ENCODE results near the gene ADAMTS8. TPM values are rescaled to one million over a fixed set of nuclear protein-coding genes. Genes with fewer than 3 reads are reported as not detected.

The ADAMTS8 gene
- total RNA-seq, 3 donors from 2014 or later = 0.08 TPM; not detected in 2

- Mint-ChIP-seq H3K4me3 (no peak overlapping the region), H3K36me3 (ENCODE audit: insufficient read depth) (no peaks in the 10 kb centered on the region), H3K9me3 (no peaks in the 10 kb centered on the region), H3K27me3 (ENCODE audit: low read depth) (no peaks in the 10 kb centered on the region), H3K4me1 (ENCODE audit: low read depth) (peaks cover 24% of the 10 kb centered on the region)
- no peak for ATAC-seq
- DNase-seq = no peak
These were observed 38.2 kb downstream of the ADAMTS8 start for GRCh38 chr11:130390071-130390758.

GRCh38 chr11:130389335-130389935 lies 39.0 kb downstream of the ADAMTS8 start:
- DNase-seq = no peak
- Mint-ChIP-seq H3K9me3 (no peaks in the 10 kb centered on the region), H3K27me3 (ENCODE audit: low read depth) (no peaks in the 10 kb centered on the region), H3K4me1 (ENCODE audit: low read depth) (peaks cover 24% of the 10 kb centered on the region), H3K4me3 (peak overlapping the region; percentile 70), H3K36me3 (ENCODE audit: insufficient read depth) (no peaks in the 10 kb centered on the region)
- ATAC-seq = no peak

- peaks cover 24% of the 10 kb centered on the region for H3K4me1 Mint-ChIP-seq (ENCODE audit: low read depth)
- H3K4me3 Mint-ChIP-seq = peak overlapping the region; percentile 70
- DNase-seq (no peak), ATAC-seq (peak; percentile 59 to 60)
- H3K9me3 Mint-ChIP-seq = no peaks in the 10 kb centered on the region
- H3K27me3 Mint-ChIP-seq (ENCODE audit: low read depth) = no peaks in the 10 kb centered on the region
- H3K36me3 Mint-ChIP-seq (ENCODE audit: insufficient read depth) = no peaks in the 10 kb centered on the region
These were observed 39.7 kb downstream of the ADAMTS8 start for GRCh38 chr11:130388607-130389205.

- Mint-ChIP-seq H3K36me3 (ENCODE audit: insufficient read depth) (no peaks in the 10 kb centered on the region), H3K27me3 (ENCODE audit: low read depth) (no peaks in the 10 kb centered on the region), H3K9me3 (no peaks in the 10 kb centered on the region), H3K4me3 (no peak overlapping the region), H3K4me1 (ENCODE audit: low read depth) (peaks cover 21% of the 10 kb centered on the region)
- DNase-seq = no peak
- no peak for ATAC-seq
These were observed 42.4 kb downstream of the ADAMTS8 start for GRCh38 chr11:130386056-130386455.

GRCh38 chr11:130383344-130384211 lies 44.8 kb downstream of the ADAMTS8 start:
- peaks cover 5% of the 10 kb centered on the region for H3K4me1 Mint-ChIP-seq (ENCODE audit: low read depth)
- no peaks in the 10 kb centered on the region for H3K27me3 Mint-ChIP-seq (ENCODE audit: low read depth)
- H3K36me3 Mint-ChIP-seq (ENCODE audit: insufficient read depth) = no peaks in the 10 kb centered on the region
- H3K9me3 Mint-ChIP-seq = no peaks in the 10 kb centered on the region
- H3K4me3 Mint-ChIP-seq = no peak overlapping the region
- DNase-seq (no peak), ATAC-seq (no peak)

GRCh38 chr11:130381317-130381716 lies 47.1 kb downstream of the ADAMTS8 start:
- no peaks in the 10 kb centered on the region for H3K36me3 Mint-ChIP-seq (ENCODE audit: insufficient read depth)
- no peaks in the 10 kb centered on the region for H3K9me3 Mint-ChIP-seq
- DNase-seq (no peak), ATAC-seq (no peak)
- H3K27me3 Mint-ChIP-seq (ENCODE audit: low read depth) = no peaks in the 10 kb centered on the region
- H3K4me1 Mint-ChIP-seq (ENCODE audit: low read depth) = no peaks in the 10 kb centered on the region
- H3K4me3 Mint-ChIP-seq = no peak overlapping the region

GRCh38 chr11:130380778-130381177 lies 47.6 kb downstream of the ADAMTS8 start:
- Mint-ChIP-seq H3K4me3 (no peak overlapping the region), H3K9me3 (no peaks in the 10 kb centered on the region), H3K27me3 (ENCODE audit: low read depth) (no peaks in the 10 kb centered on the region), H3K4me1 (ENCODE audit: low read depth) (no peaks in the 10 kb centered on the region), H3K36me3 (ENCODE audit: insufficient read depth) (no peaks in the 10 kb centered on the region)
- no peak for DNase-seq
- ATAC-seq = no peak

- Mint-ChIP-seq H3K4me3 (no peak overlapping the region), H3K36me3 (ENCODE audit: insufficient read depth) (no peaks in the 10 kb centered on the region), H3K4me1 (ENCODE audit: low read depth) (no peaks in the 10 kb centered on the region), H3K27me3 (ENCODE audit: low read depth) (no peaks in the 10 kb centered on the region), H3K9me3 (no peaks in the 10 kb centered on the region)
- ATAC-seq = no peak
- DNase-seq = no peak
These were observed 49.1 kb downstream of the ADAMTS8 start for GRCh38 chr11:130379276-130379675.

GRCh38 chr11:130370845-130371590 lies 57.4 kb downstream of the ADAMTS8 start:
- peaks cover 2% of the 10 kb centered on the region for H3K27me3 Mint-ChIP-seq (ENCODE audit: low read depth)
- H3K36me3 Mint-ChIP-seq (ENCODE audit: insufficient read depth) = no peaks in the 10 kb centered on the region
- DNase-seq = no peak
- no peak overlapping the region for H3K4me3 Mint-ChIP-seq
- H3K4me1 Mint-ChIP-seq (ENCODE audit: low read depth) = no peaks in the 10 kb centered on the region
- no peaks in the 10 kb centered on the region for H3K9me3 Mint-ChIP-seq
- ATAC-seq = no peak

- Mint-ChIP-seq H3K4me1 (ENCODE audit: low read depth) (no peaks in the 10 kb centered on the region), H3K9me3 (no peaks in the 10 kb centered on the region), H3K36me3 (ENCODE audit: insufficient read depth) (no peaks in the 10 kb centered on the region), H3K4me3 (no peak overlapping the region), H3K27me3 (ENCODE audit: low read depth) (peaks cover 2% of the 10 kb centered on the region)
- DNase-seq = no peak
- no peak for ATAC-seq
These were observed 58.7 kb downstream of the ADAMTS8 start for GRCh38 chr11:130369713-130370112.

GRCh38 chr11:130369141-130369691 lies 59.2 kb downstream of the ADAMTS8 start:
- DNase-seq (no peak), ATAC-seq (no peak)
- Mint-ChIP-seq H3K27me3 (ENCODE audit: low read depth) (peaks cover 2% of the 10 kb centered on the region), H3K36me3 (ENCODE audit: insufficient read depth) (no peaks in the 10 kb centered on the region), H3K4me3 (no peak overlapping the region), H3K9me3 (no peaks in the 10 kb centered on the region), H3K4me1 (ENCODE audit: low read depth) (no peaks in the 10 kb centered on the region)

- DNase-seq (no peak), ATAC-seq (no peak)
- H3K27me3 Mint-ChIP-seq (ENCODE audit: low read depth) = no peaks in the 10 kb centered on the region
- peaks cover 23% of the 10 kb centered on the region for H3K9me3 Mint-ChIP-seq
- H3K4me3 Mint-ChIP-seq = no peak overlapping the region
- no peaks in the 10 kb centered on the region for H3K36me3 Mint-ChIP-seq (ENCODE audit: insufficient read depth)
- no peaks in the 10 kb centered on the region for H3K4me1 Mint-ChIP-seq (ENCODE audit: low read depth)
These were observed 69.0 kb downstream of the ADAMTS8 start for GRCh38 chr11:130359419-130359818.

- DNase-seq (no peak), ATAC-seq (no peak)
- Mint-ChIP-seq H3K36me3 (ENCODE audit: insufficient read depth) (no peaks in the 10 kb centered on the region), H3K4me3 (no peak overlapping the region), H3K27me3 (ENCODE audit: low read depth) (no peaks in the 10 kb centered on the region), H3K4me1 (ENCODE audit: low read depth) (no peaks in the 10 kb centered on the region), H3K9me3 (peaks cover 23% of the 10 kb centered on the region)
These were observed 70.0 kb downstream of the ADAMTS8 start for GRCh38 chr11:130358398-130358797.
